UCSD-AML1 (cell line): Measurements from ENCODE around the gene CREBZF.
"Not testable (repeated sequence)": the region's sequence is repeated elsewhere in the genome, so short reads cannot be mapped to it uniquely, and the experiment has no call there.

Source experiments
- DNase-seq: peaks from one replicate; lab custom pipeline; 2025; ENCODE audit not compliant: unreplicated experiment; lab: John Stamatoyannopoulos, UW

The CREBZF gene

GRCh38 chr11:85672105-85672902 lies 7.4 kb upstream of the CREBZF start:
- DNase-seq = no peak

- not testable (repeated sequence) for DNase-seq
Observed at GRCh38 chr11:85670949-85671663, 6.2 kb upstream of the CREBZF start.

- no peak for DNase-seq
Observed at GRCh38 chr11:85668157-85668556, 3.2 kb upstream of the CREBZF start.

- DNase-seq = no peak
Observed at GRCh38 chr11:85666687-85667086, 1.8 kb upstream of the CREBZF start.

- no peak for DNase-seq
Observed at GRCh38 chr11:85665733-85666132, 804 bp upstream of the CREBZF start.

- DNase-seq = peak; percentile 82
Observed at GRCh38 chr11:85663753-85664614, 945 bp downstream of the CREBZF start.

- DNase-seq = no peak
Observed at GRCh38 chr11:85663080-85663752, 1.7 kb downstream of the CREBZF start.

- DNase-seq = no peak
Observed at GRCh38 chr11:85661972-85662664, 2.8 kb downstream of the CREBZF start.

GRCh38 chr11:85658180-85658579 lies 6.7 kb downstream of the CREBZF start:
- DNase-seq = no peak

- no peak for DNase-seq
Observed at GRCh38 chr11:85656777-85657176, 8.2 kb downstream of the CREBZF start.

- not testable (repeated sequence) for DNase-seq
Observed at GRCh38 chr11:85654343-85654742, 10.6 kb downstream of the CREBZF start.

- DNase-seq = no peak
Observed at GRCh38 chr11:85652786-85653447, 12.0 kb downstream of the CREBZF start.

- DNase-seq = no peak
Observed at GRCh38 chr11:85651118-85651517, 13.8 kb downstream of the CREBZF start.

- peak; percentile 89 for DNase-seq
Observed at GRCh38 chr11:85647604-85648299, 17.2 kb downstream of the CREBZF start, which contains the start of gene TMEM126A. Gene TMEM126A, plus strand, starts transcription at chr11:85647967. Its CDS starts 2,289 bp downstream, at chr11:85650256.

- no peak for DNase-seq
Observed at GRCh38 chr11:85647078-85647477, 17.9 kb downstream of the CREBZF start.

- no peak for DNase-seq
Observed at GRCh38 chr11:85643191-85643614, 21.7 kb downstream of the CREBZF start.

- DNase-seq = no peak
Observed at GRCh38 chr11:85634747-85635146, 30.2 kb downstream of the CREBZF start.

GRCh38 chr11:85628771-85629341 lies 36.1 kb downstream of the CREBZF start:
- DNase-seq = no peak
